HG03060 (cell line): Measurements from ENCODE around the gene COG4.

Experiments used
- ATAC-seq: cut with Tn5 transposase; IDR thresholded peaks from one replicate; pipeline ENCODE4 v1.9.1; 2021; ENCODE audit warnings: low read depth, moderate number of reproducible peaks; ENCODE audit not compliant: unreplicated experiment

COG4 gene

GRCh38 chr16:70437582-70438557, 85.5 kb downstream of the COG4 start:
- no peak for ATAC-seq

- ATAC-seq = no peak
These were observed 86.3 kb downstream of the COG4 start for GRCh38 chr16:70437017-70437581.

DNA sequence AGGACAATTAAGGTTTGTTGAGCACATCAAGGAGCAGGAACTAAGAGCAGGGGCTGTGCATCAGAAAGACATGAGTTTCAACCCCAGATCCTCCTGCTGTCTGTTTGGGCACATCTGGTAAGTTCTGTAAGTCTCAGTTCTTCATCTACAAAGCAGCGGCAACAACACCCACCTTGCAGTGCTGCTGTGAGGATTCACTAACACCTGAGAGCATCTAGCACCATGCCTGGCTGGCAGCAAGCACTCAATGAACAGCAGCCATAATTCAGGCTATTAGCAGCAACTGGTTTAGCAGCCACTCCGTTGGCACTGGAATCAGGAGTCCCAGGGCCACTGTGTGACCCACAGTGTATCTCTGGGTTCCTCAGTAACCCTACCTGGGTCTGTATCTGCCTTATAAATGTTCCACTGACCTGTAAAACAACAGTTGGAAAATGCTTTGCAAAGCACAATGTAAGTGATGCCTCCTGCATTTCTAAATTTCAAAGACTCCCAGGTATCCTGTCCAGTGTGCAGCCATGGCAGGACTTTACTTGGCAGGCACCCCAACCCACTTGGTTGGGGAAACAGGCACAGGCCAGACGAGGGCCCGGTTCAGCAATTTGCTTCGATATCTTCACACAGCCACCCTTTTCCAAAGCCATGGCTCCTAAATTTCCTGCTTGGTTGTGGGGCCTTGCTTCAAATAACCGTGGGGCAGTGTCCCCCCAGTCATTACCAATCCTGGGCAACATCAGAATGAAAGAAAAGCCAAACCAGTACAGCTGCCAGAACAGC, 88.7 kb downstream of the COG4 start:
- no peak for ATAC-seq

- ATAC-seq = no peak
These were observed 89.8 kb downstream of the COG4 start for GRCh38 chr16:70433458-70434103.

DNA sequence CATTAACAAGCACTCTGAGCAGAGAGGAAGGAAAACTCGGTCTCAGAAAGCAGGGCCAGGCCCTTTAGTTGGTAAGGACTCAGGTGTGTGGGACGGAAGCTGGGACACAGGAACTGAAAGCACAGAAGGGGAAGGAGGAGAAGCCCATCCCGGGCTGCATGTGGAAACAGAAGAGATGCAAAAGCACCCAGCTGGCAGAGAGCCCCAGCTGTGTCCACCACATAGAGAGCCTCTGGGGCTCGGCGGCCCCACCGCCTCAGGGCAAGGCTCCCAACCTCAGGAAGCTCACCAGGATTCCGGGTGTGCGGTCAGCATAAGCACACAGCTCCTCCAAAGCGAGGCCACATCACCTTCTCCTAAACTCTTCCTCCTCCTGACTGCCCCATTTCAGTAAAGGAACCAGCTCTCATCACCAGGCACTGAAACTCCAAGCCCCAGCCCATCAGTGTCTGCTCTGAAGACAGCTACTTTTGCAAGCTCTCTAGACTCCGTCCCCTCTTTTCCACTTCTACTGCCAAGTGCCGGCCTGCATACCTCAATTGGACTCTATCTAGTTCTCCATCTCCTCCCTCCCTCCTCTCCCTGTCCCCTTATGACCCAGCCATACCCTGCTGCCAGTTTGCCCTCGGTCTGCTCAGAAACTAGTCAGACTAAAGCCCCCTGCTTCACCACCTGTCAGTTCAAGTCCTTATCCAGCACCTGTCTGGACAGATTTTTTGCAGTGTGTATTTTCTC, 90.5 kb downstream of the COG4 start:
- ATAC-seq = no peak

GRCh38 chr16:70432356-70432722, 91.0 kb downstream of the COG4 start:
- ATAC-seq = no peak

GRCh38 chr16:70430667-70431536, 92.5 kb downstream of the COG4 start:
- ATAC-seq = peak; percentile 41
